HEK293T (cell line): ENCODE measurements around the gene TNS3.

Experiments used
- CTCF ChIA-PET: fragments of 350-600 bp; formaldehyde crosslinking; extraction: SDS; loops from one replicate; lab custom pipeline; 2021; ENCODE audit warnings: antibody characterized with exemption, inconsistent platforms; lab: Yijun Ruan, JAX
- POLR2A ChIA-PET: fragments of 350-600 bp; formaldehyde crosslinking; extraction: SDS; loops from one replicate; lab custom pipeline; 2020; ENCODE audit warnings: antibody characterized with exemption, inconsistent platforms; lab: Yijun Ruan, JAX
- DNase-seq: peaks from one replicate; pipeline ENCODE4 v3.0.0; 2012; ENCODE audit warnings: mixed read lengths; ENCODE audit errors: extremely low spot score
- ARNT ChIP-seq: fragments of 450-650 bp; IDR thresholded peaks from 2 replicates; pipeline ENCODE4 v1.6.1; 2017; ENCODE audit warnings: mild to moderate bottlenecking
- BHLHE40 ChIP-seq: fragments of 450-650 bp; IDR thresholded peaks from 2 replicates; pipeline ENCODE4 v1.6.1; 2016; ENCODE audit warnings: mild to moderate bottlenecking, moderate library complexity, borderline replicate concordance
- CTBP1 ChIP-seq: fragments of 450-650 bp; IDR thresholded peaks from 2 replicates; pipeline ENCODE4 v1.6.1; 2016; ENCODE audit warnings: borderline replicate concordance
- ELF4 ChIP-seq: fragments of 450-650 bp; IDR thresholded peaks from 2 replicates; pipeline ENCODE4 v1.6.1; 2017; ENCODE audit warnings: antibody characterized with exemption
- FOXA1 ChIP-seq: fragments of 450-650 bp; IDR thresholded peaks from 2 replicates; pipeline ENCODE4 v1.6.1; 2016; ENCODE audit warnings: mild to moderate bottlenecking
- FOXK2 ChIP-seq: fragments of 450-650 bp; IDR thresholded peaks from 2 replicates; pipeline ENCODE4 v1.6.1; 2016; ENCODE audit warnings: mild to moderate bottlenecking
- FOXM1 ChIP-seq: fragments of 450-650 bp; IDR thresholded peaks from 2 replicates; pipeline ENCODE4 v1.6.1; 2017; ENCODE audit warnings: mild to moderate bottlenecking, borderline replicate concordance
- HDGF ChIP-seq: fragments of 450-650 bp; IDR thresholded peaks from 2 replicates; pipeline ENCODE4 v1.6.1; 2017; ENCODE audit warnings: antibody characterized with exemption, borderline replicate concordance
- L3MBTL2 ChIP-seq: fragments of 450-650 bp; conservative IDR thresholded peaks from 2 replicates; pipeline ENCODE4 v1.6.1; 2016; ENCODE audit warnings: mild to moderate bottlenecking
- LEF1 ChIP-seq: fragments of 450-650 bp; IDR thresholded peaks from 2 replicates; pipeline ENCODE4 v1.6.1; 2017; ENCODE audit warnings: mild to moderate bottlenecking, borderline replicate concordance
- NFRKB ChIP-seq: fragments of 450-650 bp; IDR thresholded peaks from 2 replicates; pipeline ENCODE4 v1.6.1; 2016; ENCODE audit warnings: mild to moderate bottlenecking, moderate library complexity
- PKNOX1 ChIP-seq: fragments of 450-650 bp; IDR thresholded peaks from 2 replicates; pipeline ENCODE4 v1.6.1; 2016
- SP1 ChIP-seq: fragments of 450-650 bp; IDR thresholded peaks from 2 replicates; pipeline ENCODE4 v1.6.1; 2017
- SUZ12 ChIP-seq: fragments of 450-650 bp; IDR thresholded peaks from 2 replicates; pipeline ENCODE4 v1.6.1; 2016; ENCODE audit warnings: mild to moderate bottlenecking
- TARDBP ChIP-seq: fragments of 450-650 bp; IDR thresholded peaks from 2 replicates; pipeline ENCODE4 v1.6.1; 2016
- ZNF384 ChIP-seq: fragments of 450-650 bp; IDR thresholded peaks from 2 replicates; pipeline ENCODE4 v1.6.1; 2016

TNS3 gene

GRCh38 chr7:47481541-47482012 lies 100.3 kb downstream of the TNS3 start:
- TF ChIP-seq ZNF384 (no peak), BHLHE40 (no peak), L3MBTL2 (no peak)
- CTCF ChIA-PET: interaction anchor here (0.6 kb wide), 1 partner anchor 173 kb away, joined by 4 read pairs; no protein-coding TSS in a partner anchor
- POLR2A ChIA-PET: no interaction called here
- DNase-seq: no peak

GRCh38 chr7:47480576-47481538 lies 101.1 kb downstream of the TNS3 start:
- CTCF ChIA-PET: no interaction called here
- POLR2A ChIA-PET: interaction anchor here (1.0 kb wide), 1 partner anchor 94 kb away, joined by 3 read pairs; no protein-coding TSS in a partner anchor
- no peak for DNase-seq
- no peak for TF ChIP-seq FOXM1
- TF ChIP-seq ELF4: no peak
- TF ChIP-seq ZNF384: no peak

- DNase-seq: no peak
- ChIA-PET POLR2A (interaction anchor here (1.0 kb wide), 1 partner anchor 95 kb away, joined by 3 read pairs; no protein-coding TSS in a partner anchor), CTCF (no interaction called here)
- TF ChIP-seq L3MBTL2: no peak
- TF ChIP-seq FOXK2: no peak
- no peak for TF ChIP-seq PKNOX1
- no peak for TF ChIP-seq BHLHE40
- TF ChIP-seq FOXM1: no peak
- no peak for TF ChIP-seq ARNT
- no peak for TF ChIP-seq HDGF
- TF ChIP-seq TARDBP: no peak
- TF ChIP-seq LEF1: no peak
These were observed 101.9 kb downstream of the TNS3 start for GRCh38 chr7:47479821-47480575.

GRCh38 chr7:47478926-47479711 lies 102.8 kb downstream of the TNS3 start:
- TF ChIP-seq SUZ12: no peak
- no peak for TF ChIP-seq ELF4
- TF ChIP-seq CTBP1: no peak
- no peak for TF ChIP-seq L3MBTL2
- TF ChIP-seq FOXA1: no peak
- no peak for TF ChIP-seq SP1
- TF ChIP-seq PKNOX1: no peak
- TF ChIP-seq FOXM1: no peak
- TF ChIP-seq BHLHE40: no peak
- no peak for TF ChIP-seq NFRKB
- TF ChIP-seq HDGF: no peak
- TF ChIP-seq ZNF384: no peak
- no peak for TF ChIP-seq TARDBP
- TF ChIP-seq FOXK2: no peak
- TF ChIP-seq LEF1: no peak
- no peak for TF ChIP-seq ARNT
- POLR2A ChIA-PET: no interaction called here
- CTCF ChIA-PET: interaction anchor here (0.6 kb wide), 1 partner anchor 14 kb away, joined by 4 read pairs; no protein-coding TSS in a partner anchor

GRCh38 chr7:47478017-47478344 lies 103.9 kb downstream of the TNS3 start:
- no peak for DNase-seq

More at GRCh38 chr7:47478926-47479711, 102.8 kb downstream of the TNS3 start:
- no peak for DNase-seq

More at GRCh38 chr7:47478017-47478344, 103.9 kb downstream of the TNS3 start:
- no peak for TF ChIP-seq FOXM1
- TF ChIP-seq ELF4: no peak
- TF ChIP-seq BHLHE40: no peak
- no peak for TF ChIP-seq PKNOX1
- TF ChIP-seq SUZ12: no peak
- TF ChIP-seq HDGF: no peak
- no peak for TF ChIP-seq L3MBTL2
- no peak for TF ChIP-seq TARDBP
- no peak for TF ChIP-seq NFRKB
- TF ChIP-seq FOXK2: no peak
- TF ChIP-seq FOXA1: no peak
- TF ChIP-seq ARNT: no peak
- no peak for TF ChIP-seq LEF1
- TF ChIP-seq CTBP1: no peak
- ChIA-PET CTCF (no interaction called here), POLR2A (interaction anchor here (0.9 kb wide), 1 partner anchor 13 kb away, joined by 3 read pairs; no protein-coding TSS in a partner anchor)
